Large intestine (tissue), 3 donors: ENCODE measurements around the gene NUP210L. TPM values are rescaled to one million over a fixed set of nuclear protein-coding genes. Genes with fewer than 3 reads are reported as not detected.
A peak's percentile ranks its signal among the peaks of the same experiment; 100 is the strongest.

Experiments
- DNase-seq, 2 donors: peaks; one replicate each; pipeline versions ENCODE4 v3.0.0 to v3.0.0-alpha.2; 2013
- H3K27ac ChIP-seq: one replicate; pipeline ENCODE4 v1.5.1; 2013; ENCODE audit warnings: low read length
- H3K27me3 ChIP-seq: 2 replicates; pipeline ENCODE4 v1.6.1; 2013; ENCODE audit warnings: low read length; ENCODE audit not compliant: control insufficient read depth, insufficient read depth
- H3K36me3 ChIP-seq: 2 replicates; pipeline ENCODE4 v1.6.1; 2013; ENCODE audit warnings: low read length; ENCODE audit not compliant: control insufficient read depth, insufficient read depth
- H3K4me1 ChIP-seq: one replicate; pipeline ENCODE4 v1.6.1; 2013; ENCODE audit warnings: low read length; ENCODE audit not compliant: control insufficient read depth, insufficient read depth
- H3K4me3 ChIP-seq: one replicate; pipeline ENCODE4 v1.5.1; 2013; ENCODE audit warnings: low read length
- H3K9me3 ChIP-seq: one replicate; pipeline ENCODE4 v1.6.1; 2013; ENCODE audit warnings: mild to moderate bottlenecking, low read depth, low read length, moderate library complexity; ENCODE audit not compliant: control insufficient read depth
- WGBS: methylation state at CpG from one replicate; pipeline ENCODE4 v1.1.5; 2013; ENCODE audit warnings: low lambda C conversion rate; ENCODE audit not compliant: insufficient coverage; 5-methylcytosine and 5-hydroxymethylcytosine counted together
- polyA plus RNA-seq: library from polyadenylated mRNA; unstranded; fragments of 120-200 nt; gene quantifications from one replicate; pipeline ENCODE4 v1.2.1, GENCODE V29; 2013

The NUP210L gene
- polyA plus RNA-seq, 1 donor = 0.03 TPM

- no peak overlapping the region for H3K27ac ChIP-seq
- peaks cover 3% of the 10 kb centered on the region for H3K4me1 ChIP-seq
- H3K36me3 ChIP-seq = peaks cover 81% of the 10 kb centered on the region
- WGBS = 90% methylated on average over 1 of the region's 4 CpGs
- DNase-seq = no peak
- no peaks in the 10 kb centered on the region for H3K27me3 ChIP-seq
- H3K9me3 ChIP-seq = no peaks in the 10 kb centered on the region
- H3K4me3 ChIP-seq = no peak overlapping the region
Measured at GRCh38 chr1:154171223-154171583, 16.3 kb upstream of the NUP210L start.

- no peak overlapping the region for H3K27ac ChIP-seq
- DNase-seq = peak in 1 of 2 donors; percentile 30
- no peaks in the 10 kb centered on the region for H3K27me3 ChIP-seq
- no peak overlapping the region for H3K4me3 ChIP-seq
- no peaks in the 10 kb centered on the region for H3K9me3 ChIP-seq
- no peaks in the 10 kb centered on the region for H3K4me1 ChIP-seq
- H3K36me3 ChIP-seq = peaks cover 83% of the 10 kb centered on the region
Measured at GRCh38 chr1:154170547-154171222, 15.8 kb upstream of the NUP210L start.

- H3K4me3 ChIP-seq = no peak overlapping the region
- no peak for DNase-seq
- H3K4me1 ChIP-seq = no peaks in the 10 kb centered on the region
- H3K27me3 ChIP-seq = no peaks in the 10 kb centered on the region
- H3K9me3 ChIP-seq = no peaks in the 10 kb centered on the region
- H3K36me3 ChIP-seq = peaks cover 89% of the 10 kb centered on the region
- no peak overlapping the region for H3K27ac ChIP-seq
Measured at GRCh38 chr1:154167461-154167860, 12.6 kb upstream of the NUP210L start.

- peaks cover 85% of the 10 kb centered on the region for H3K36me3 ChIP-seq
- no peaks in the 10 kb centered on the region for H3K9me3 ChIP-seq
- no peak for DNase-seq
- no peaks in the 10 kb centered on the region for H3K4me1 ChIP-seq
- no peak overlapping the region for H3K4me3 ChIP-seq
- WGBS = no CpG with 5 or more reads among the region's 1 CpG
- no peak overlapping the region for H3K27ac ChIP-seq
- no peaks in the 10 kb centered on the region for H3K27me3 ChIP-seq
Measured at GRCh38 chr1:154166207-154166606, 11.3 kb upstream of the NUP210L start.

DNA sequence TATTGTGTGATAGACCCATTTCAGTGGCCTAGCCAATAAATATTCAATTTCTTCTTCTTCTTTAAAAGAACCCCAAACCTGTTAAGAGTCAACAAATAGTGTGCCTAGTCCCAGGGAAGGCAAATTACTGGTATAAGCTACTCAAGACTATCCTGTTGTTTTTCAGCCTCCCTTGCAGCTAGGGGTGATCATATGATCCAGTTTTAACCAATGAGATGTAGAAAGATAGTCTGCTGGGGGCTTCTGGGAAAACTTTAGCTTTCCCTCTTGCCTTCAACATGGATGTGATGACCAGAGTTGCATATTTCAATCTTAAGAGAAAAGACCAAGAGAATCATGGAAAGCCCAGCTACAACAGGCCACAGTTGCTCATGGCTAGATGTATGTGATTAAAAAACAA lies 4.7 kb upstream of the NUP210L start:
- H3K4me1 ChIP-seq = no peaks in the 10 kb centered on the region
- no peak for DNase-seq
- peaks cover 74% of the 10 kb centered on the region for H3K36me3 ChIP-seq

DNA sequence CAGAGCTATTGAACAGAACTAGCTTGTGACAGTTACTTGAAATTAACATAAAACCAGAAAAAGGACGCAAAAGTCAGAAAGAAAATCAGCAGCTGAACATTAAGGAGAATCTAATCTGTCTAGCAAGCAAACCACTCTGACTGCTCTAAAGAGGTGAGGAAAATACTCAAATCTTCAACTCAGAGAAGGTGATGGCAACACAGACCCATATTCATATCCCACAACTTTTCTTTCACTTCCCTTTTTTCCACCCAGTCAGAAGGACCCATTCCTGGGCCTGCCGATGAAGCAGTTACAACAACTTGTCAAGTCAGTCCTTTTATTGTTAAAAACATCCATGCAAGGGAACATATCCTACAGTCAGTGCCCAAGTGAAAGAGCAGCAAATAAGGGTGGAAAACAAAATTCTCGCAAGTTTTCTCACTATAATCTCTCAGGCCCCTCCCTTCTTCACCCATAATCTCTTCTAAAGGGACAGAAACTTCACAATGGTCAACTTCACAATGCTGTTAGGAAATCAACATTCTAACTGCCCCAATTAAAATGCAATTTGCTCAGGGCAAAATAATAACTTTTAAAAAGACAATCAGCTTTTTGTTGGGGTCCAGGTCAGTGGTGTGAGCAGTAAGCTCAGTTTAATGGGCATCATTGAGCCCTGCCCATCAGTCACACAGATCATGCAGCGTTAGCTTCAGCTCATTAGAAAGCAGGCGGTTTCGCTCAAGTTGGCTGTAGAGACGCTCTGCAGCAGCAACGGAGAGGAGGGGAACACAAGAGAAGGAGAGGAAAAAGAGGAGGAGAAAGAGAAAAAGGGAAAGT lies 3.6 kb upstream of the NUP210L start:
- Histone ChIP-seq H3K9me3 (no peaks in the 10 kb centered on the region), H3K27me3 (no peaks in the 10 kb centered on the region), H3K4me1 (no peaks in the 10 kb centered on the region), H3K36me3 (peaks cover 68% of the 10 kb centered on the region), H3K27ac (no peak overlapping the region), H3K4me3 (no peak overlapping the region)
- no peak for DNase-seq
- 94% methylated on average over 6 of the region's 8 CpGs for WGBS

More for the DNA sequence above, 4.7 kb upstream of the NUP210L start:
- H3K4me3 ChIP-seq = no peak overlapping the region
- no peaks in the 10 kb centered on the region for H3K9me3 ChIP-seq
- H3K27me3 ChIP-seq = no peaks in the 10 kb centered on the region
- H3K27ac ChIP-seq = no peak overlapping the region

- Histone ChIP-seq H3K27ac (no peak overlapping the region), H3K27me3 (no peaks in the 10 kb centered on the region), H3K36me3 (peaks cover 61% of the 10 kb centered on the region), H3K4me3 (no peak overlapping the region), H3K9me3 (no peaks in the 10 kb centered on the region), H3K4me1 (no peaks in the 10 kb centered on the region)
- WGBS = 100% methylated on average over 2 of the region's 7 CpGs
- DNase-seq = peak; percentile 26 to 54
Measured at GRCh38 chr1:154157520-154158306, 2.8 kb upstream of the NUP210L start.

DNA sequence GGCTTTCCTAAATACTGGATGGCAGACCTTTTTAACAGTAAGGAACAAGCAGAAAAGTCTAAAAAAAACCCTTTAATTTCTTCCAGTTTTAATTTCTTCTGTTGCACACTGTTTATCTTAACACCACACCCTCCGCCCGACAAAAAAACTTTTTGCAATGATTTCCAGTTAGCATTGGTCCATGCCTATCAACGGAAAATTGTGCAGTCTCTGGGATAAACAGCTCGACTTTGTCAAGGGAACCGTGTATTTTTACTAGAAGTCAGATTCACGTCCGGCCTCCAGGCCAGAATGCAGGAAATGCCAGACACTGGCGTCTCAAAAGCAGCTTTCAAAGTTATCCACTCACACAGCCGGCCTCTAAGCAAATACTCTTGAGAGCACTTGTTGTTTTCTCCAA lies 378 bp upstream of the NUP210L start:
- 40% methylated on average over 3 of the region's 9 CpGs for WGBS
- no peak overlapping the region for H3K4me3 ChIP-seq
- no peaks in the 10 kb centered on the region for H3K27me3 ChIP-seq
- H3K9me3 ChIP-seq = no peaks in the 10 kb centered on the region
- H3K27ac ChIP-seq = peak overlapping the region; percentile 47
- H3K4me1 ChIP-seq = no peaks in the 10 kb centered on the region
- peak; percentile 23 to 43 for DNase-seq
- H3K36me3 ChIP-seq = peaks cover 42% of the 10 kb centered on the region

DNA sequence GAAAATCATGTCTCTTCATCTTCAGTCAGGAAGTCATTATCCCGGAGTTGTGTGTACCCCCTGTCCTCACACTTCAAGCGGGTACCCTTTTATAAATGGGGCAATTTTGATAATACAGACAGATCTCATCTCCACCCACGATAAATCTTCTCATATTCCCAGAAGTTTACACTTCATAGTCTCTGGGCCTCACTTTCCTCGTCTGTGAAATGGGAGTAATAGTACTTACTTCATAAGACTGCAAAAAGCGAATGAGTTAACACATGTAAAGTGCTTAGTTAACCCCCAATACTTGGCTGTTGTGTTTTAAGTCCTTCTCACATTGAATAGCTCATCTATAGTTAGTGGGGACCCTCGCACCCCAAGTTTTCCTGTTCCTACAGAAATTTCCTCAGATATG lies 820 bp downstream of the NUP210L start:
- H3K27ac ChIP-seq = no peak overlapping the region
- WGBS = 83% methylated on average over 1 of the region's 6 CpGs
- H3K4me1 ChIP-seq = no peaks in the 10 kb centered on the region
- no peak overlapping the region for H3K4me3 ChIP-seq
- H3K36me3 ChIP-seq = peaks cover 31% of the 10 kb centered on the region
- no peaks in the 10 kb centered on the region for H3K9me3 ChIP-seq
- no peak for DNase-seq
- H3K27me3 ChIP-seq = no peaks in the 10 kb centered on the region

GRCh38 chr1:154151311-154151710 lies 3.6 kb downstream of the NUP210L start:
- Histone ChIP-seq H3K4me3 (no peak overlapping the region), H3K9me3 (no peaks in the 10 kb centered on the region), H3K27me3 (no peaks in the 10 kb centered on the region), H3K4me1 (no peaks in the 10 kb centered on the region), H3K36me3 (peaks cover 10% of the 10 kb centered on the region), H3K27ac (no peak overlapping the region)
- no peak for DNase-seq
